Measurements from ENCODE around the gene KRTAP9-6. TPM values are rescaled to one million over a fixed set of nuclear protein-coding genes. Genes with fewer than 3 reads are reported as not detected.
"Not testable (repeated sequence)": the region's sequence is repeated elsewhere in the genome, so short reads cannot be mapped to it uniquely, and the experiment has no call there.

Gene KRTAP9-6, protein sequence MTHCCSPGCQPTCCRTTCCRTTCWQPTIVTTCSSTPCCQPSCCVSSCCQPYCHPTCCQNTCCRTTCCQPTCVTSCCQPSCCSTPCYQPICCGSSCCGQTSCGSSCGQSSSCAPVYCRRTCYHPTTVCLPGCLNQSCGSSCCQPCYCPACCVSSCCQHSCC
- under 1 TPM in 7 of 12 donors, not detected in 5; 0.11 to 0.65 (median 0.24) TPM for polyA plus RNA-seq (ENCODE audit: insufficient read length in 12 of 12)
- long read RNA-seq, donor 1: 0 reads
- long read RNA-seq, donor 2: 0 reads
- long read RNA-seq, donor 3: 0 reads
- long read RNA-seq, donor 4: 0 reads
- long read RNA-seq, donor 5: 0 reads
- long read RNA-seq, donor 6: 0 reads
- long read RNA-seq, donor 7: 0 reads
- long read RNA-seq, donor 8: 0 reads
- long read RNA-seq, donor 9: 0 reads
- long read RNA-seq, donor 10: 0 reads
- long read RNA-seq, donor 11: 0 reads

DNA sequence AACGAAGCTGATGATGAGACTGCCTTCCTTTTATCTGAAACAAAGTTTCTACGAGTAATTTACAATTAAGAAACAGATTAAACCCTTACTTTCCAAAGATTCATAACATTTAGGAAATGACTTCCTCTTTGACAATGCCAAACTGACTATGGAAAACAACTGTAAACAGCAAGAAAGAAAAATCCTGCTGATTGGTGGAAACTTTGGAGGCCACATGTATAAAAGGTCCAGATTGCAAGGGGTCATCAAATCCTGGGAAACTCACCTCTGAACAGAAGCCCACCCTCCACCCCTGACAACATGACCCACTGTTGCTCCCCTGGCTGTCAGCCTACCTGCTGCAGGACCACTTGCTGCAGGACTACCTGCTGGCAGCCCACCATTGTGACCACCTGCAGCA is at the start of gene KRTAP9-6:
KRTAP9-6 (plus strand) TSS at position 301 of the 400 bp plus-strand sequence; CDS start at position 301, 0 bp downstream.
- no peak for DNase-seq

DNA sequence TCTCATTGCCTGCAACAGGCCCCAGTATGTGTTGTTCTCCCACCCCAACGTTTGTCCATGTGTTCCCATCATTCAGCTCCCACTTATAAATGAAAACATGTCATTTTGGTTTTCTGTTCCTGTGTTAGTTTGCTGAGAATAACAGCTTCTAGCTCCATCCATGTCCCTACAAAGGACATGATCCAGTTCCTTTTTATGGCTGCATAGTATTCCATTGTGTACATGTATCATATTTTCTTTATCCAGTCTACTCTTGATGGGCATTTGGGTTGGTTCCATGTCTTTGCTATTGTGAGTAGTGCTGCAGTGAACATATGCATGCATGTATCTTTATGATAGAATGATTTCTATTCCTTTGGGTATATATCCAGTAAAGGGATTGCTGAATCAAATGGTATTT is 49.5 kb upstream of the KRTAP9-6 start:
- no peak for DNase-seq

DNA sequence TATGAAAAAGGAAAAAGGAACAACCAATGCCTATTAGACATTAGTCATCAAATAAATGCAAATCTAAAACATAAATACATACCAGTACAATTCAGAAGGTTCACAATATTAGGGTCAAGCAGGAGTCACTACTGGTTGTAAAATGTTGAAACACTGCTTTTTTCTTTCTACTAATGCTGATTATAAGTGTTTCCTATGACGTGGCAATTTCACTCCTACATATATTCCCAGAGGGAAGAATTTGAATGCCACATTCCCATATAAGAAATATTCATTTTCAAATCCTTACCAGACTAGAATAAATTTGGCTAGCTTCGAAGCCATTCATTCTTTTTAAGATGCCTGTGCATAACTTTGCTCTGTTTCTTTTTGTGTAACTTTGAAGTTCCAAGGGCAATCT is 41.4 kb upstream of the KRTAP9-6 start:
- no peak for DNase-seq

DNA sequence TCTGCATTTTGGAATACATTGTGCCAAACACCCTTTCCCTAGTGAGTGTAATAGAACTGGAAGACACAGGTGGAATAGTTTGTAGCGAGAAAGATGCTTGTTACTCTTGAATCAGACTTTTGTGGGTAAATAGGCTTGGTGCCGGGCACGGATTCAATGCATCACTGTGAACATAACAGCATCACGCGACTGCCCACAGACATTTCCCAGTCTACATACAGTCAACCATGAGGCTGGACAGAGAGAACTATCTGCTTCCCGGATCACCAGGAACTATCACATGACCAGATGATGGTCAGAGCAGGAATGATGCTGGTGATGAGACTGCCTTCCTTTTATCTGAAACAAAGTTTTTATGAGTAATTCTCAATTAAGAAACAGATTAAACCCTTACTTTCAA is 39.1 kb upstream of the KRTAP9-6 start:
- no peak for DNase-seq

DNA sequence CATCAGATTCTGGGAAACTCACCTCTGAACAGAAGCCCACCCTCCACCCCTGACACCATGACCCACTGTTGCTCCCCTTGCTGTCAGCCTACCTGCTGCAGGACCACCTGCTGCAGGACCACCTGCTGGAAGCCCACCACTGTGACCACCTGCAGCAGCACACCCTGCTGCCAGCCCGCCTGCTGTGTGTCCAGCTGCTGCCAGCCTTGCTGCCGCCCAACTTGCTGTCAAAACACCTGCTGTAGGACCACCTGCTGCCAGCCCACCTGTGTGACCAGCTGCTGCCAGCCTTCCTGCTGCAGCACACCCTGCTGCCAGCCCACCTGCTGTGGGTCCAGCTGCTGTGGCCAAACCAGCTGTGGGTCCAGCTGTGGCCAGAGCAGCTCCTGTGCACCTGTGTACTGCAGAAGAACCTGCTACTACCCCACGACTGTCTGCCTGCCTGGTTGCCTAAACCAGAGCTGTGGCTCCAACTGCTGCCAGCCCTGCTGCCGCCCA is 38.5 kb upstream of the KRTAP9-6 start, which contains the start of gene KRTAP9-2:
KRTAP9-2 (plus strand) TSS at position 51 of the 498 bp plus-strand sequence; CDS start at position 58, 7 bp downstream.
- DNase-seq: not testable (repeated sequence)

DNA sequence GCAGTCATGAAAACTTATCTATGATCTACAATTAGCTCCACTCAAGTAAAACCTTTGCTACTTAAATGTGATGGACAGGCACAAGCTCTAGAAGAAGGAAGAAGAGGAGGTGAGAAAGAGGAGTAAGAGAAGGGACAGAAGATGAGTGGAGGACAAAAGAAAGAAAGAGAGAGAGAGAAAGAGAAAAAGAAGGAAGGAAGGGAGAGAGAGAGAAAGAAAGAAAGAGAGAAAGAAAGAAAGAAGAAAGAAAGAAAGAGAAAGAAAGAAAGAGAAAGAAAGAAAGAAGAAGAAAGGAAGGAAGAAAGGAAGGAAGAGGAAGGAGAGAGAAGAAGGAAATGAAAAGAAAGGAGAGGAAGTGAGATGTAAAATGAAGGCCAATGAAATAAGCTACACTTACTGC is 35.1 kb upstream of the KRTAP9-6 start:
- DNase-seq: no peak

DNA sequence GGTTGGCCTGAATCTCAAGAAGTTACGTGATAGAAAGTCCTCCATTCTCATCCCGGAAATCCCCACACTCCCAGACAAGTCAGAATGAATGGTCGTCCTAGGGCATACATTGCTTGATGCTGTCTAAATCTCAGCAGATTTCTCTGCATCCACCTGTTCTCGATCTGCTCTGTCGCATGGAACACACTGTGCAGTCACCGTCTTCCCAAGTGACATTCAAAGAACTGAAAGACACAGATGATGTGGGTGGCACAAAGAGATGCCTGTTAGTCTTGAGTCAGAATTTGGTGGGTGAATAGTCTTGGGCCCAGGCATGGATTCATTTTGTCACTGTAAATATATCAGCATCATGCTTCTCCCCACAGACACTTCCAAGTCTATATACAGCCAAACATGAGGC is 33.4 kb upstream of the KRTAP9-6 start:
- DNase-seq: no peak

DNA sequence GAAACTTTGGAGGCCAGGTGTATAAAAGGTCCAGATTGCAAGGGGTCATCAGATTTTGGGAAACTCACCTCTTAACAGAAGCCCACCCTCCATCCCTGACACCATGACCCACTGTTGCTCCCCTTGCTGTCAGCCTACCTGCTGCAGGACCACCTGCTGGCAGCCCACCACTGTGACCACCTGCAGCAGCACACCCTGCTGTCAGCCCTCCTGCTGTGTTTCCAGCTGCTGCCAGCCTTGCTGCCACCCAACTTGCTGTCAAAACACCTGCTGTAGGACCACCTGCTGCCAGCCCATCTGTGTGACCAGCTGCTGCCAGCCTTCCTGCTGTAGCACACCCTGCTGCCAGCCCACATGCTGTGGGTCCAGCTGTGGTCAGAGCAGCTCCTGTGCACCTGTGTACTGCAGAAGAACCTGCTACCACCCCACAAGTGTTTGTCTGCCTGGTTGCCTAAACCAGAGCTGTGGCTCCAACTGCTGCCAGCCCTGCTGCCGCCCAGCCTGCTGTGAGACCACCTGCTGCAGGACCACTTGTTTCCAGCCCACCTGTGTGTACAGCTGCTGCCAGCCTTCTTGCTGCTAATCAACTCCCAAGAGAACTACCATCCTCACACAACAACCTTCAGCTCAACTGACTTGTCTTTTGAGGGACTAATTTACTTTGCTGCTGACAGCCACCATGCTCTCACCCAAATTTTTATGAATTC is 32.6 kb upstream of the KRTAP9-6 start, which contains the start of gene KRTAP9-3:
KRTAP9-3 (plus strand) TSS at position 51 of the 707 bp plus-strand sequence; CDS start at position 104, 53 bp downstream.
- DNase-seq: not testable (repeated sequence)

DNA sequence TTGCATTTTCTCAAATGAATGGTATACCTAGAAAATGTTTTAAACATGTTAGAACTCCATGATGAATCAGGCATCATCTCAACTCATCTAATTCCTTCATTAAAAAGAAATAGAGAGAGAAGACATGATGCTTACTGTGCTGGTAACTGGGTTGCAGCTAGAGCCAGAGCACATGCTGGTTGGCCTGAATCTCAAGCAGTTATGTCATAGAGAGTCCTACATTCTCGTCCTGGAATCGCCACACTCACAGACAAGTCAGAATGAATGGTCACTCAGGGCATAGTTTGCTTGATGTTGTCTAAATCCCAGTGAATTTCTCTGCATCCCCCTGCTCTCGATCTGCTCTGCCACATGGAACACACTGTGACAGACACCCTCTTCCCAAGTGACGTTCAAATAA is 28.1 kb upstream of the KRTAP9-6 start:
- DNase-seq: not testable (repeated sequence)

DNA sequence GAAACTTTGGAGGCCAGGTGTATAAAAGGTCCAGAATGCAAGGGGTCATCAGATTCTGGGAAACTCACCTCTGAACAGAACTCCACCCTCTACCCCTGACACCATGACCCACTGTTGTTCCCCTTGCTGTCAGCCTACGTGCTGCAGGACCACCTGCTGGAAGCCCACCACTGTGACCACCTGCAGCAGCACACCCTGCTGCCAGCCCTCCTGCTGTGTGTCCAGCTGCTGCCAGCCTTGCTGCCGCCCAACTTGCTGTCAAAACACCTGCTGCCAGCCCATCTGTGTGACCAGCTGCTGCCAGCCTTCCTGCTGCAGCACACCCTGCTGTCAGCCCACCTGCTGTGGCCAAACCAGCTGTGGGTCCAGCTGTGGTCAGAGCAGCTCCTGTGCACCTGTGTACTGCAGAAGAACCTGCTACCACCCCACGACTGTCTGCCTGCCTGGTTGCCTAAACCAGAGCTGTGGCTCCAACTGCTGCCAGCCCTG is 27.2 kb upstream of the KRTAP9-6 start, which contains the start of gene KRTAP9-8:
KRTAP9-8 (plus strand) TSS at position 51 of the 489 bp plus-strand sequence; CDS start at position 104, 53 bp downstream.
- not testable (repeated sequence) for DNase-seq

DNA sequence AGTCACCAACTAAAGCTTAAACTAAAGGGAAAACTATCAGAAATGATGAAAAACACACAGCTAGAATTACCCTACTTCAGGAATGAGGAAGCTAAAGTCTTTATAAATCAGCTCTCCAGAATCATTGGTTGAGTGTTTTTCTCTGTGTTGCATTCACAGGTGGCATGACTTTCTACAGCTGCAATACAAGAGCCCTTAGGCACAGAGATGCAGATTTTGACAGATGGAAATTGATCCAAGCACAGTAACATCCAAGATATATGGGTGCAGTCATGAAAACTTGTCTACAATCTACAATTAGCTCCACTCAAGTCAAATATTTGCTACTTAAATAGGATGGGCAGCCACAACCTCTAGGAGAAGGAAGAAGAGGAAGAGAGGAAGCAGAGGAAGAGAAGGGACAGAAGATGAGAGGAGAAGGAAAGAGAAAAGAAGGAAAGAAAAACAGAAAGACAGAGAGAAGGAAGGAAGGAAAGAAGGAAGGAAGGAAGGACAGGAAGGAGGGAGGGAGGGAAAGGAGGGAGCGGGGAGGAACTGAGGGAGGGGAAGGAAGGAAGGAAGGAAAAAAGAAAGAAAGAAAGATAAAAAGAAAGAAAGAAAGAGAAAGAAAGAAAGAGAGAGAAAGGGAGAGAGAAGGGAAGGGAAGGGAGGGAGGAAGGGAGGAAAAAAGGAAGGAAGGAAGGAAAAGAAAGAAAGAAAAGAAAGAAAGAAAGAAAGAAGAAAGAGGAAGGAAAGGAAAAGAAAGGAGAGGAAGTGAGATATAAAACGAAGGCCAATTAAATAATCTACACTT is 18.0 kb upstream of the KRTAP9-6 start:
- not testable (repeated sequence) for DNase-seq

DNA sequence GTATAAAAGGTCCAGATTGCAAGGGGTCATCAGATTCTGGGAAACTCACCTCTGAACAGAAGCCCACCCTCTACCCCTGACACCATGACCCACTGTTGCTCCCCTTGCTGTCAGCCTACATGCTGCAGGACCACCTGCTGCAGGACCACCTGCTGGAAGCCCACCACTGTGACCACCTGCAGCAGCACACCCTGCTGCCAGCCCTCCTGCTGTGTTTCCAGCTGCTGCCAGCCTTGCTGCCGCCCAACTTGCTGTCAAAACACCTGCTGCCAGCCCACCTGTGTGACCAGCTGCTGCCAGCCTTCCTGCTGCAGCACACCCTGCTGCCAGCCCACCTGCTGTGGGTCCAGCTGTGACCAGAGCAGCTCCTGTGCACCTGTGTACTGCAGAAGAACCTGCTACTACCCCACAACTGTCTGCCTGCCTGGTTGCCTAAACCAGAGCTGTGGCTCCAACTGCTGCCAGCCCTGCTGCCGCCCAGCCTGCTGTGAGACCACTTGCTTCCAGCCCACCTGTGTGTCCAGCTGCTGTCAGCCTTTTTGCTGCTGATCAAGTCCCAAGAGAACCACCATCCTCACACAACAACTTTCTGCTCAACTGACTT is 15.4 kb upstream of the KRTAP9-6 start, which contains the start of gene KRTAP9-4:
KRTAP9-4 (plus strand) TSS at position 51 of the 604 bp plus-strand sequence; CDS start at position 85, 34 bp downstream.
- DNase-seq: not testable (repeated sequence)

DNA sequence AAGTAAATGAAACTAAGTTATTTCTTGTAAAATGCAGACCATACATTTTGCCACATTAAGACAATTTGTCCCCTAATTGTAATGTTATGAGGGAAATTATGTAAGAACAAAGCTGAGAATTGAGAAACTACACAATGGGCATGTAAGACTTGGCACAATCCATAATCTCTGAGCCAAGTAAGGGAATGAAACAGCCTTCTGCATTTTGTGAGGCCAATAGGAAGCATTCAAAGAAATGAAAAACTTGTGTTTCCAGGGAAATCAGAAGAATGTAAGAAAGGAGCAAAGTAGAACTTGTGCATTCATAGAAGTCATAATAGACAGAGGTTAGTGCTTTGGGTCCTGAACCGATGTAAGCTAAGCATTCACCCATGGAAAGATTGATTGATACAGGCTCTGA is 13.9 kb upstream of the KRTAP9-6 start:
- DNase-seq: no peak

DNA sequence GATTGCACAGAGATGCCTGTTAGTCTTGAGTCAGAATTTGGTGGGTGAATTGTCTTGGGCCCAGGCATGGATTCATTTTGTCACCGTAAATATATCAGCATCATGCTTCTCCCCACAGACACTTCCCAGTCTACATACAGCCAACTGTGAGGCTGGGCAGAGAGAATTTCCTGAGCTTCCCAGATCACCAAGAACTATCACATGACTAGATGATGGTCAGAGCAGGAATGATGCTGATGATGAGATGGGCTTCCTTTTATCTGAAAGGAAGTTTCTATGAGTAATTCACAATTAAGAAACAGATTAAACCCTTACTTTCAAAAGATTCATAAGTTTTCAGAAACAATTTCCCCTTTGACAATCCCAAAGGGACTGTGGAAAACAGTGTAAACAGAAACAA is 10.3 kb upstream of the KRTAP9-6 start:
- DNase-seq: no peak

DNA sequence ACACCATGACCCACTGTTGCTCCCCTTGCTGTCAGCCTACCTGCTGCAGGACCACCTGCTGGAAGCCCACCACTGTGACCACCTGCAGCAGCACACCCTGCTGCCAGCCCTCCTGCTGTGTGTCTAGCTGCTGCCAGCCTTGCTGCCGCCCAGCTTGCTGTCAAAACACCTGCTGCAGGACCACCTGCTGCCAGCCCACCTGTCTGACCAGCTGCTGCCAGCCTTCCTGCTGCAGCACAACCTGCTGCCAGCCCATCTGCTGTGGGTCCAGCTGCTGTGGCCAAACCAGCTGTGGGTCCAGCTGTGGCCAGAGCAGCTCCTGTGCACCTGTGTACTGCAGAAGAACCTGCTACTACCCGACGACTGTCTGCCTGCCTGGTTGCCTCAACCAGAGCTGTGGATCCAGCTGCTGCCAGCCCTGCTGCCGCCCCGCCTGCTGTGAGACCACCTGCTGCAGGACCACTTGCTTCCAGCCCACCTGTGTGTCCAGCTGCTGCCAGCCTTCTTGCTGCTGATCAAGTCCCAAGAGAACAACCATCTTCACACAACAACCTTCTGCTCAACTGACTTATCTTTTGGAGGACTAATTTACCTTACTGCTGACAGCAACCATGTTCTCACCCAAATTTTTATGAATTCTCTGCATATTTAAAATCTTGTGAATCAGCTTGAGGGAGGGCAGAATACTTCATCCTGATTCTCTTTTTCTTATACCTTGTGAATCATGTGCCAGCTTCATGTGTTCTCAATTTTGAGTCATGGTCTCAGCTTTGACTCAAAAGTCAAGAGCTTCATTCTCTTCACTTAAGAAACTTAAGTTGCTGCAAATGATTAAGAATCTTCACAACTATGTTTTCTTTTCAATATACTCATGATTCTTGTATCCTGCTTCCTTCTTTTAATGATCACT is 9.5 kb upstream of the KRTAP9-6 start, which contains the start of gene KRTAP9-9:
KRTAP9-9 (plus strand) TSS at position 4 of the 910 bp plus-strand sequence.
- DNase-seq: not testable (repeated sequence)

DNA sequence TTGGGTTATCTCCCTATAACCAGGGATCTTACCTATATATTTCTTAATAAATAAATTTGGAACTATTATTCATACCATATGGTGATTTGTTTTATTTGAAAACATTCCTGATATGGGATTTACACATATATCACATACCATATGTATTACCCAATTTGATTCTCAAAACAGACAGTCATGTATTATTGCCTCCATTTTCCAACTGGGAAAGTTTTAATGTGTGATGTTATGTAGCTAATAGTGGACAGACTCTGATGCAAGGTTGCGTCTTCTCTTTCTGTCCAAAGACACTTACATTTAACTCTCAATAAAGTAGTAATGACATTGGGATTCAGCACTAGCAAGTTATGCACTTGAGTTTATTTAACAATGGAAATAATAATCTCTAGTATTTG is 8.9 kb upstream of the KRTAP9-6 start:
- no peak for DNase-seq

DNA sequence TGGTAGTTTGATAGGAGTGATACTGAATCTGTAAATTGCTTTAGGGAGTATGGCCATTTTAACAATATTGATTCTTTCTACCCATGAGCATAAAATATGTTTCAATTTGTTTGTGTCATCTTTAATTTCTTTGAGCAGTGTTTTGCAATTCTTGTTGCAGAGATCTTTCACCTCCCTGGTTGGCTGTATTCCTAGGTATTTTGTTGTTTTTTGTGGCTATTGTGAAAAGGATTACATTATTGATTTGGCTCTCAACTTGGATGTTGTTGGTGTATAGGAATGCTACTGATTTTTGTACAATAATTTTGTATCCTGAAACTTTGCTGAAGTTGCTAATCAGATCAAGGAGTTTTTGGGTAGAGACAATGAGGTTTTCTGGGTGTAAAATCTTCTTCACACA is 6.8 kb upstream of the KRTAP9-6 start:
- DNase-seq: no peak

DNA sequence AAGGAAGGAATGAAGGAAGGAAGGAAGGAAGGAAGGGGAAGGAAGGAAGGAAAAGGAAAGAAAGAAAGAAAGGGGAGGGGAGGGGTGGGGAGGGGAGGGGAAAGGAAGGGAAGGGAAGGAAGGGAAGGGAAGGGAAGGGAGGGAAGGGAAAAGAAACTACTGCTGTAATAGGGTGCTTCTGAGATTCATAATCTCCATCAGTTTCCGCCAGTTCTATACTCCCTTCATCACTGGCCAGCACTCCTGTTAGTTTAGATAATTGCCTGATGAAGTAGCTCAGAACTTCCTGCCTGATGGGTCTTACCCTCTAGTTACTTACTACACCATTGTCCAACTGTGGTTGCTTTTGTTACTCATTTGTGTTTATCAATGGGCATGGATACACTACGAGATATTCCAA is 2.0 kb upstream of the KRTAP9-6 start:
- no peak for DNase-seq

DNA sequence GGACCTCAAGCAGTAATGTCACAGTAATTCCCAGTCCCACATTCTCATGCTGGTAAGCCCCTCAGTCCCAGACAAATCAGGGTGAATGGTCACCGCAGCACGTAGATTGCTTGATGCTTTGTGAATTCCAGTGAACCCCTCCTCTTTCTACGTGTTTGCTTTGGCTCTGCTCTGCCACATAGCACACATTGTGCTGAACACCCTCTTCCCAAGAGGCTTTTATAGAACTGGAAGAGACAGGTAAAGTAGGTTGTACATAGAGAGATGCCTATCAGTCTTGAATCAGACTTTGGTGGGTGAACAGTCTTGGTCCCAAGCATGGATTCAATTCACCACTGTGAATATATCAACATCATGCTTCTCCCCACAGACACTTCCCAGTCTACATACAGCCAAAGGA is 579 bp upstream of the KRTAP9-6 start:
- no peak for DNase-seq

DNA sequence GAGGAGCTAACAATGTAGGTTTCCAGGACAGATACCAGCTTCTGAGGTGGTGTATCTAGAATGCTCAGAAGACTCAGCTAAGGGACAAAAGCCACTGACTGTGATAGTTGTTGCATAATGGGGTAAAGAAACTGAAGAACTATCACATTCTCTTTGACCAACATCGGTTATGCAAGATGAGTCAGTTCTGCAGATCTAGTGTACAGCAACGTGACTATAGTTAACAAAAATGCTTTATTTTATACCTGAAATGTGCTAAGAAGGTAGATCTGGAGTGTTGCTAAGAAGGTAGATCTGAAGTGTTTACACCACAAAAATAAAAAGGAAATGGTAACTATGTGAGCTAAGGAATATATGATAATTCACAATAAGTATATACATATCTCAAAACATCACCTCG is 2.5 kb downstream of the KRTAP9-6 start:
- DNase-seq: no peak

Data from muscle of arm (tissue), 14 donors.